Mucosa of stomach (tissue), 1 donor: Measurements from ENCODE around the gene ACADSB.

Experiments used
- H3K27me3 ChIP-seq: one replicate; pipeline ENCODE4 v1.7.0; 2013; ENCODE audit warnings: mild to moderate bottlenecking, low read length; ENCODE audit not compliant: control insufficient read depth, insufficient read depth
- H3K36me3 ChIP-seq: one replicate; pipeline ENCODE4 v1.7.0; 2013; ENCODE audit warnings: low read length; ENCODE audit not compliant: control insufficient read depth, insufficient read depth
- H3K4me1 ChIP-seq: one replicate; pipeline ENCODE4 v1.7.0; 2013; ENCODE audit warnings: mild to moderate bottlenecking, low read length; ENCODE audit not compliant: control insufficient read depth, insufficient read depth
- H3K4me3 ChIP-seq: one replicate; pipeline ENCODE4 v1.7.0; 2013; ENCODE audit warnings: low read length
- H3K9ac ChIP-seq: one replicate; pipeline ENCODE4 v1.7.0; 2013; ENCODE audit warnings: mild to moderate bottlenecking, low read length, moderate library complexity
- H3K9me3 ChIP-seq: one replicate; pipeline ENCODE4 v1.7.0; 2013; ENCODE audit warnings: mild to moderate bottlenecking, low read length, moderate library complexity; ENCODE audit not compliant: control insufficient read depth
- donor health status: Pancreatic carcinoma.

Gene ACADSB

GRCh38 chr10:123026302-123026701 lies 17.5 kb downstream of the ACADSB start:
- Histone ChIP-seq H3K36me3 (no peaks in the 10 kb centered on the region), H3K4me3 (no peak overlapping the region), H3K27me3 (no peaks in the 10 kb centered on the region), H3K9me3 (no peaks in the 10 kb centered on the region), H3K9ac (no peak overlapping the region), H3K4me1 (no peaks in the 10 kb centered on the region)

- H3K36me3 ChIP-seq: no peaks in the 10 kb centered on the region
- no peak overlapping the region for H3K9ac ChIP-seq
- no peaks in the 10 kb centered on the region for H3K9me3 ChIP-seq
- H3K27me3 ChIP-seq: no peaks in the 10 kb centered on the region
- H3K4me3 ChIP-seq: no peak overlapping the region
- H3K4me1 ChIP-seq: no peaks in the 10 kb centered on the region
Measured at GRCh38 chr10:123027861-123028260, 19.1 kb downstream of the ACADSB start.

DNA sequence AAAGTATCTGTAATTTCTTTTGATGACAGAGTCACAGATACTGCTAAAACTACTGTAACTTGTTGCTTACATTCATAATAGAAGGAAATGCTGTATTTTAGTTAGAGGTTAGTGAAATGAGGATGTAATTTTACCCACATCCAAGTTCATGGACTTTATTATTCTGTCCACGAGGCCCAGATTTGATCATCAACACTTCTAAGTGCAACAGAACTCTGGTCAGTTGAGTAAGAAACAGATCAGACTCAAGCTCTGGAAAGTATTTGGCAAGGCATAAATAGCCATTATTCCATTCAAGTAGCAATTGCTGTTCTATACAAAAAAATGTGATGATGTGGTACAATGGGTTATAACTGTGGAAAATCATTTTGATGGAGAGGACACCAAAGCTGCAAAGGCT lies 22.3 kb downstream of the ACADSB start:
- no peak overlapping the region for H3K4me3 ChIP-seq
- H3K4me1 ChIP-seq: no peaks in the 10 kb centered on the region
- H3K9ac ChIP-seq: no peak overlapping the region
- H3K27me3 ChIP-seq: no peaks in the 10 kb centered on the region
- H3K9me3 ChIP-seq: no peaks in the 10 kb centered on the region
- no peaks in the 10 kb centered on the region for H3K36me3 ChIP-seq

DNA sequence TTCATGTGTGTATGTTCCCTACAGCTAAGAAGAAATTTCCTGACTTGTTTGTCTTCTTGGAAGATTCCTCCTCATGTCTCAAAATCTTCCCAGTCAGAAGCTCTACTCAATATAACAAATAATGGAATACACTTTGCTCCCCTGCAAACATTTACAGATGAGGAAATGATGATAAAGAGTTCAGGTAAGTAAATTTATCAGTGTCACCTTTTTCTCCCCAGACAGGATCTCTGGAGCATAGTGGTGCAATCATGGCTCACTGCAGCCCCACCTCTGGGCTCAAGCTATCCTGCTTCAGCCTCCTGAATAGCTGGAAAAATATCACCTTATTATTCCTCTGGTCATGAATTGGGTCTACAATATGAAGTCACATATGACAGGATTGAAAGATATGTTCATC lies 25.5 kb downstream of the ACADSB start:
- H3K9ac ChIP-seq: no peak overlapping the region
- no peaks in the 10 kb centered on the region for H3K4me1 ChIP-seq
- no peaks in the 10 kb centered on the region for H3K27me3 ChIP-seq
- no peaks in the 10 kb centered on the region for H3K36me3 ChIP-seq
- H3K9me3 ChIP-seq: no peaks in the 10 kb centered on the region
- no peak overlapping the region for H3K4me3 ChIP-seq

DNA sequence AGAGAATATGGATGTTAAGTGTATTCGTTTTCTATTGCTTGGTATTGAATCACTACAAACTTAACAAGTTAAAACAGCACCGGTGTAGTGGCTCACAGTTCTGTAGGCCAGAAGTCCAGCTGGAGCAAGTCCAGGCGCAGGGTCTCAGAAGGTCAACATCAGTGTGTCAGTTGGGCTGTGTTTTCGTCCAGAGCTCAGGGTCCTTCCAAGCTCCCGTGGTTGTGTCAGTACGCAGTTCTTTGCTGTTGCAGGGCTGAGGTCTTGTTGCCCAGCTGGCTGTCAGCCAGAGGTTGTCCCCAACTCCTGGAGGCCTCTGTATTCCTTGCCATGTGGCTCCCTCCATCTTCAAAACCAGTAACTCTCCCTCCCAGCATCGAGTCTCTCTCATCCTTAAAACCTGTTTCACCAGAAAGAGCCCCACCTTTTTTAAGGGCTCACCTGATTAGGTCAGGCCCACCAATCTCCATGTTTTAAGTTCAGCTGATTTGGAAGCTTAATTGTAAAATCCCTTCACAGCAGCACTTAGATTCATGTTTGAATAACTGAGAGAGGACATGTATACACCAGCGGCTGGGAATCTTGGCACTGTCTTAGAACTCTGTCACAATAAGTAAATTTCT lies 26.8 kb downstream of the ACADSB start:
- H3K4me3 ChIP-seq: no peak overlapping the region
- H3K9ac ChIP-seq: no peak overlapping the region
- H3K27me3 ChIP-seq: no peaks in the 10 kb centered on the region
- H3K4me1 ChIP-seq: no peaks in the 10 kb centered on the region
- H3K36me3 ChIP-seq: no peaks in the 10 kb centered on the region
- H3K9me3 ChIP-seq: no peaks in the 10 kb centered on the region

- Histone ChIP-seq H3K4me3 (no peak overlapping the region), H3K4me1 (no peaks in the 10 kb centered on the region), H3K9me3 (no peaks in the 10 kb centered on the region), H3K9ac (no peak overlapping the region), H3K27me3 (no peaks in the 10 kb centered on the region), H3K36me3 (no peaks in the 10 kb centered on the region)
Measured at GRCh38 chr10:123038782-123039631, 30.2 kb downstream of the ACADSB start.

- Histone ChIP-seq H3K36me3 (no peaks in the 10 kb centered on the region), H3K9me3 (no peaks in the 10 kb centered on the region)
Measured at GRCh38 chr10:123039632-123039930, 30.8 kb downstream of the ACADSB start.

DNA sequence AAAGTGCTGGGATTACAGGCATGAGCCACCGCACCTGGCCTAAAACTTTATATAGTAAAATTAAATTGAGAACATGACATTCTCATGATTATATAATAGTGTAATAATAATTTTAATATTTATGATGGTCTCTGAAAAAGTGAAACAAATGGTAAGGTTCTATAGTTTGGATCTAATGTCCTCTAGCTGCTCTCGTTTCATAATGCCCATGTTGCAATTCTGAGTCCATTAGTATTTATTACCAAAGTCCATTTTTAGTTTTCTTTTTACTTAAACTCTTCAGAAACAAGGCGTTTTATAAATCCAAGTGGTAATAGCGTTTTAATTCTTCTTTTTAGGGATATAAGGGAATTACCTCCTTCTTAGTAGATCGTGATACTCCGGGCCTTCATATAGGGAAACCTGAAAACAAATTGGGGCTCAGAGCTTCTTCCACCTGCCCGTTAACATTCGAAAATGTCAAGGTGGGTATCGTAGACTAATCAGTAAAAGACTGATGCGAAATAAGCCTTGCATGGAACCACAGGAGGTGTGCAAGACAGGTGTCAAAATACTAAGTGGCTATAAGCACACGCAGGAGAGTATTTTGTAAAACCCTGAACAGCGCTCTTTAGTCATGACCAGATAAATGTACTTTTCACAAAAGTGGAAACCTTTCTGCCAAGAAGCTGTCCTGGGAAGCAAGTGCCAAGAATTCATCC lies 34.1 kb downstream of the ACADSB start:
- Histone ChIP-seq H3K36me3 (no peaks in the 10 kb centered on the region), H3K9me3 (no peaks in the 10 kb centered on the region), H3K4me1 (no peaks in the 10 kb centered on the region), H3K9ac (no peak overlapping the region), H3K4me3 (no peak overlapping the region), H3K27me3 (no peaks in the 10 kb centered on the region)

More at GRCh38 chr10:123039632-123039930, 30.8 kb downstream of the ACADSB start:
- Histone ChIP-seq H3K27me3 (no peaks in the 10 kb centered on the region), H3K9ac (no peak overlapping the region), H3K4me1 (no peaks in the 10 kb centered on the region), H3K4me3 (no peak overlapping the region)

- Histone ChIP-seq H3K4me1 (no peaks in the 10 kb centered on the region), H3K36me3 (no peaks in the 10 kb centered on the region), H3K4me3 (no peak overlapping the region), H3K27me3 (no peaks in the 10 kb centered on the region), H3K9me3 (no peaks in the 10 kb centered on the region), H3K9ac (no peak overlapping the region)
Measured at GRCh38 chr10:123043409-123043925, 34.7 kb downstream of the ACADSB start.

DNA sequence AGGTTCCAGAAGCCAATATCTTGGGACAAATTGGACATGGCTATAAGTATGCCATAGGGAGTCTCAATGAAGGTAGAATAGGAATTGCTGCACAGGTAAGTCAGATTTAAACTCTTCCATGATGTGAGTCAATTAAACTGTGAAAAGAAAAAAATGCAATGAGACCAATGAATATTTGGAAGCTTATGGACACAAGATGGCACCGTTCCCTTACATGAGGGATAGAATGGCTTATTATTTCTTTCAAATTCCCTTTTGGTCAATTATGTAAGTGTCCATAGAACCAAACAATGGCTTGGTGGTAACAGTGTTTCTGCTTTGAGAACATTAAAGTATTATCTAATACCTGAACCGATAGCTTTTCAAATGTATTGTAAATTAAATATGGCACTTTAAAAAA lies 35.6 kb downstream of the ACADSB start:
- no peak overlapping the region for H3K4me3 ChIP-seq
- H3K9ac ChIP-seq: no peak overlapping the region
- H3K27me3 ChIP-seq: no peaks in the 10 kb centered on the region
- no peaks in the 10 kb centered on the region for H3K4me1 ChIP-seq
- no peaks in the 10 kb centered on the region for H3K36me3 ChIP-seq
- H3K9me3 ChIP-seq: no peaks in the 10 kb centered on the region

DNA sequence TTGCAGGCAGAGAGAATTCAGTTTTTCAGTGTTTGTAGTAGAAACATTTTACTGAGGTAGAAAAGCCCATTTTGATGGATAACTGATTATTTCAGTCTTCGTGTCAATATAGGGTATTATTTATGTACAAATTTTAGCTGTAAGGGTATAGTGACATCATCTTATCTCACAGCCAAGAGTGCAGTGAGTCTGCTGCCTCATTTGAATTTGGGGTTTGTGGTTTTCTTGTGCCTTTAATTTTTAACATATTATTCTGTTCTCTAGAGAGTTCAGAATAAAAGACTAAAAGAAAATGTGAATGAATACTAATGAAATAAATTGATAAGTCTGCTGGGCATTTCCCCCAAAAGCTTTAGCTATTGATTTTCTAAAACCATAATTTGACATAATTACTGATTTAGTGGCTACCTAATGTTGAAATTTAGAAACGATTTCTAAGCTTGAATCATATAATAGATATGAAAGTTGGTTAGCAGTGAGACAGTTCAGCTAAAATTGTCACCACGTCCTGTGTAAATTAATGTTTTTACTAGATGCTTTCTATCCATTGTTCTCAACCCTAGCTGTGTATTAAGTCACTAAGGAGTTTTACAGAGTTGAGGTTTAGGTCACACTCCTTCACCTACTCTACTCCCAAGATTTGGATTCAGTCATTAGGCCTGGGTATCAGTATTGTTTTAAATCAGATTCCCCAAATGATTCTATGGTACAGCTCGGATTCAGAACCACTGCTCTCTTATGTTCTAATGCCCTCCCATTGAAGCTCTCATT lies 37.3 kb downstream of the ACADSB start:
- H3K4me1 ChIP-seq: no peaks in the 10 kb centered on the region

More for the DNA sequence above, 37.3 kb downstream of the ACADSB start:
- H3K9ac ChIP-seq: no peak overlapping the region
- no peaks in the 10 kb centered on the region for H3K9me3 ChIP-seq
- no peak overlapping the region for H3K4me3 ChIP-seq
- no peaks in the 10 kb centered on the region for H3K36me3 ChIP-seq
- no peaks in the 10 kb centered on the region for H3K27me3 ChIP-seq
